Astrocyte of the cerebellum (primary cell): ENCODE results near the gene A2M.

Source experiments
- DNase-seq: peaks from one replicate; pipeline ENCODE4 v3.0.0-alpha.2; 2011; ENCODE audit warnings: low read depth
- H3K4me3 ChIP-seq: 2 replicates; pipeline ENCODE4 v1.5.1; 2011; ENCODE audit warnings: mild to moderate bottlenecking, low read depth, low read length, moderate library complexity
- CTCF ChIP-seq: IDR thresholded peaks from 2 replicates; pipeline ENCODE4 v1.5.1; 2012; ENCODE audit warnings: low read length, low read depth, moderate library complexity, mild to moderate bottlenecking; ENCODE audit errors: missing control alignments
- in situ Hi-C: cut with HindIII; loops from 2 replicates; pipeline ENCODE4 v1.10.0; 2017; ENCODE audit warnings: low sequenced_read_pairs

Gene A2M

GRCh38 chr12:9083793-9084192 is 31.9 kb downstream of the A2M start:
- in situ Hi-C loops, result no loop called here
- H3K4me3 ChIP-seq, result no peak overlapping the region
- DNase-seq, result no peak
- no peak for TF ChIP-seq CTCF

GRCh38 chr12:9081667-9082427 is 33.9 kb downstream of the A2M start:
- in situ Hi-C loops, result no loop called here
- no peak overlapping the region for H3K4me3 ChIP-seq
- TF ChIP-seq CTCF, result no peak
- no peak for DNase-seq

GRCh38 chr12:9079883-9080675 is 35.6 kb downstream of the A2M start:
- no peak overlapping the region for H3K4me3 ChIP-seq
- in situ Hi-C loops, result no loop called here
- DNase-seq, result no peak
- TF ChIP-seq CTCF, result no peak

GRCh38 chr12:9079082-9079481 is 36.6 kb downstream of the A2M start:
- in situ Hi-C loops, result no loop called here
- H3K4me3 ChIP-seq, result no peak overlapping the region
- no peak for DNase-seq
- no peak for TF ChIP-seq CTCF

GRCh38 chr12:9077152-9078031 is 38.3 kb downstream of the A2M start:
- TF ChIP-seq CTCF, result no peak
- DNase-seq, result no peak
- in situ Hi-C loops, result no loop called here
- H3K4me3 ChIP-seq, result no peak overlapping the region

GRCh38 chr12:9076733-9077132 is 39.0 kb downstream of the A2M start:
- DNase-seq, result no peak
- in situ Hi-C loops, result no loop called here
- H3K4me3 ChIP-seq, result no peak overlapping the region
- TF ChIP-seq CTCF, result no peak
